Pancreas (tissue), 10 donors: ENCODE results near the gene ABCF3. TPM values are rescaled to one million over a fixed set of nuclear protein-coding genes. Genes with fewer than 3 reads are reported as not detected.

Experiments
- ATAC-seq, 4 donors: fragments of 200-7000 bp; cut with Tn5 transposase; one replicate each; pipeline versions ENCODE4 v1.8.0 to v1.9.1; 2020; ENCODE audit warnings: mild to moderate bottlenecking in 4 of 4, moderate library complexity in 4 of 4
- DNase-seq, 6 donors: peaks; one replicate each; pipeline ENCODE4 v3.0.0-alpha.2; 2020
- FAIRE-seq: peaks from 2 replicates; lab custom pipeline; 2012; peaks lifted over from hg19 to GRCh38; lab: Jason Lieb, UNC
- H3K27ac ChIP-seq, 4 donors: fragments of 200-600 bp; sonication (generic); 1 replicate in 3 of 4; 2 replicates in 1 of 4; pipeline versions ENCODE4 v1.5.0 to v1.8.0; 2020
- H3K27me3 ChIP-seq, 4 donors: fragments of 200-600 bp; one replicate each; pipeline ENCODE4 v1.8.0; 2021
- H3K36me3 ChIP-seq, 3 donors: fragments of 200-600 bp; sonication (generic) in 1 of 3; one replicate each; pipeline versions ENCODE4 v1.5.0 to v1.8.0; 2020 to 2021
- H3K4me1 ChIP-seq, 3 donors: fragments of 200-600 bp; one replicate each; pipeline ENCODE4 v1.8.0; 2021
- H3K4me3 ChIP-seq, 4 donors: fragments of 200-600 bp; sonication (generic) in 2 of 4; one replicate each; pipeline versions ENCODE4 v1.5.0 to v1.8.0; 2020 to 2021
- H3K9me3 ChIP-seq, 4 donors: fragments of 200-600 bp; one replicate each; pipeline ENCODE4 v1.8.0; 2021
- CTCF ChIP-seq, 4 donors: fragments of 200-600 bp; sonication (generic) in 3 of 4; IDR thresholded peaks; one replicate each; pipeline versions ENCODE4 v1.5.0 to v1.8.0; 2021; ENCODE audit warnings: antibody characterized with exemption in 4 of 4
- WGBS, 2 donors: extraction: QIAGEN DNeasy Blood & Tissue Kit; methylation state at CpG; one replicate each; pipeline ENCODE4 v1.1.7; 2013; 5-methylcytosine and 5-hydroxymethylcytosine counted together
- intact Hi-C, 3 donors: fragments of 100-400 bp; cut with DNase I; formaldehyde crosslinking; loops; one replicate each; pipeline versions ENCODE4 v1.11.1 to v1.14.2; 2022
- polyA plus RNA-seq, 2 donors: library from polyadenylated mRNA; stranded (reverse); fragments of 200-250 nt; gene quantifications; one replicate each; pipeline ENCODE4 v1.2.3, GENCODE V29; 2013
- total RNA-seq, 6 donors: library from RNA; stranded (reverse); fragmentation: NEBNext Ultra II Directional in 4 of 6; extraction: Animal tissue kit (Norgen Biotek cat#: 25700) in 4 of 6; gene quantifications; one replicate each; pipeline versions ENCODE4 v1.2.1 to v1.2.4, GENCODE V29; 2021 to 2023
- donor health status: healthy with polysubstance abuse.
- donor health status: DM: no; HTN: no; CAD: no; lungs with moderate emphysema.
- donor health status: DM: no; HTN: no; CAD: no.
- donor health status: control.
- donor health status: control.
- donor health status: Bipolar disorder and iron deficiency.
- donor health status: DM: yes; HTN: yes; CAD: no.
- donor health status: DM: no; HTN: no; CAD: no.
- donor health status: DM: no; HTN: no; CAD: no.
- donor health status: DM: yes; HTN: yes; CAD: no.

The ABCF3 gene
- total and polyA plus RNA-seq, 8 donors = 31.7 to 92.1 (median 42.1) TPM

- FAIRE-seq = no peak
- TF ChIP-seq CTCF (IDR thresholded peaks at IDR 0.05) = no peak
- ATAC-seq = no peak
- no peak overlapping the region for H3K4me3 ChIP-seq
- intact Hi-C loops = loop anchor here in 1 of 3 donors (10.0 kb wide), 2 partner anchors 91 to 341 kb away; no protein-coding TSS in a partner anchor
- H3K27me3 ChIP-seq = no peaks in the 10 kb centered on the region
- no peaks in the 10 kb centered on the region for H3K9me3 ChIP-seq
- no peak for DNase-seq
- H3K27ac ChIP-seq = no peak overlapping the region
- H3K36me3 ChIP-seq = no peaks in the 10 kb centered on the region
- peaks cover 0 to under 1% (median 0%) of the 10 kb centered on the region in 3 donors for H3K4me1 ChIP-seq
- 67 to 72% methylated on average over 14 of the region's 14 CpGs for WGBS, 2 donors
Observed at GRCh38 chr3:184236033-184236410, 50.0 kb downstream of the ABCF3 start.

DNA sequence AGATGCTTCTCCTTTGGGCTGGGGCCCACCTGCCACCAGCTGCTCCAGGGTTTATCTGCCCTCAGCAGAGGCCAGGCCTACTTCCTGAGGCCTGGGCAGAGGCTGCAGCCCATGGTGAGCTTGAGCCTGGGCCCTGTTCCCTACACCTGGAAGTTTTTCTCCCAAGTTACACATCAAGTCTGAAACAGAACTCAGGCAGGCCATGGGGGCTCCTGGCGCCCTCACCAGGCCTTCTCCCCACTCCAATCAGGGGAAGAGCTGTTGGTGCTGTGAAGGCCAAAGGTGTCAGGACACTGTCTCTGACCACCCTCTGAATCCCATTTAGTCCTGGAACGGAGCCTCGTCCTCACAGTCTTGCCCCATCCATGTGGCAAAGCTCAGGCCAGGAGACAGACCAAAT, 50.6 kb downstream of the ABCF3 start:
- Histone ChIP-seq H3K36me3 (no peaks in the 10 kb centered on the region), H3K27ac (no peak overlapping the region), H3K4me3 (no peak overlapping the region), H3K9me3 (no peaks in the 10 kb centered on the region), H3K4me1 (peaks cover 0 to 7% (median 0%) of the 10 kb centered on the region in 3 donors), H3K27me3 (no peaks in the 10 kb centered on the region)
- no peak for TF ChIP-seq CTCF (IDR thresholded peaks at IDR 0.05)
- no peak for DNase-seq
- no peak for FAIRE-seq
- no peak for ATAC-seq
- intact Hi-C loops = loop anchor here in 1 of 3 donors (10.0 kb wide), 2 partner anchors 92 to 342 kb away; no protein-coding TSS in a partner anchor
- 82 to 93% methylated on average over 3 of the region's 3 CpGs for WGBS, 2 donors

- no peak for DNase-seq
- no peak for FAIRE-seq
- intact Hi-C loops = loop anchor here in 1 of 3 donors (10.0 kb wide), 2 partner anchors 92 to 342 kb away; no protein-coding TSS in a partner anchor
- Histone ChIP-seq H3K9me3 (no peaks in the 10 kb centered on the region), H3K36me3 (no peaks in the 10 kb centered on the region), H3K4me1 (peaks cover 0 to 8% (median 0%) of the 10 kb centered on the region in 3 donors), H3K4me3 (no peak overlapping the region), H3K27ac (no peak overlapping the region), H3K27me3 (no peaks in the 10 kb centered on the region)
- ATAC-seq = no peak
- whole genome bisulfite sequencing, 2 donors = 80 to 85% methylated on average over 7 of the region's 7 CpGs
- no peak for TF ChIP-seq CTCF (IDR thresholded peaks at IDR 0.05)
Observed at GRCh38 chr3:184237211-184237610, 51.2 kb downstream of the ABCF3 start.

DNA sequence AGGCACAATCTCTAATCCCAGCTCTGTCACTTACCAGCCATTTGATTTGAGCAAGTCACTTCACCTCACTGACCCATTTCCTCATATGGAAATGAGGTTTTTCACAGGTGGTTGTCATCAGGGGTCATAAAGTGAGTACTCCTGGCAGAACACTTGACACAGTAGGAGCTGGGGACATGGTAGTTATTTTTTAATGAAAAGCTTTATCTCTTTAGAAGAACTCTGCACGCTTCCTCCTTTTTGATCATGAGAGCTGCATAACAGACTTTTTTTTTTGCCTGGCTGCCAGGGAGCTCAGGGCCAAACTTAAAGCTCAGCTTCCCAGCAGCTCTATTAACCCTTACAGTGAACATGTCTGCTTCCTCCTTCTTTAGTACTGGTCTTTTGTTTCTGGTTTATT, 51.8 kb downstream of the ABCF3 start:
- 39 to 55% methylated on average over 1 of the region's 1 CpG for WGBS, 2 donors
- intact Hi-C loops = loop anchor here in 1 of 3 donors (10.0 kb wide), 2 partner anchors 93 to 343 kb away; no protein-coding TSS in a partner anchor
- FAIRE-seq (no peak), DNase-seq (no peak), ATAC-seq (no peak)
- Histone ChIP-seq H3K27ac (no peak overlapping the region), H3K9me3 (no peaks in the 10 kb centered on the region), H3K4me3 (no peak overlapping the region), H3K4me1 (peaks cover 0 to 8% (median 0%) of the 10 kb centered on the region in 3 donors), H3K27me3 (no peaks in the 10 kb centered on the region), H3K36me3 (peaks cover 0 to 5% (median 0%) of the 10 kb centered on the region in 3 donors)
- no peak for TF ChIP-seq CTCF (IDR thresholded peaks at IDR 0.05)

DNA sequence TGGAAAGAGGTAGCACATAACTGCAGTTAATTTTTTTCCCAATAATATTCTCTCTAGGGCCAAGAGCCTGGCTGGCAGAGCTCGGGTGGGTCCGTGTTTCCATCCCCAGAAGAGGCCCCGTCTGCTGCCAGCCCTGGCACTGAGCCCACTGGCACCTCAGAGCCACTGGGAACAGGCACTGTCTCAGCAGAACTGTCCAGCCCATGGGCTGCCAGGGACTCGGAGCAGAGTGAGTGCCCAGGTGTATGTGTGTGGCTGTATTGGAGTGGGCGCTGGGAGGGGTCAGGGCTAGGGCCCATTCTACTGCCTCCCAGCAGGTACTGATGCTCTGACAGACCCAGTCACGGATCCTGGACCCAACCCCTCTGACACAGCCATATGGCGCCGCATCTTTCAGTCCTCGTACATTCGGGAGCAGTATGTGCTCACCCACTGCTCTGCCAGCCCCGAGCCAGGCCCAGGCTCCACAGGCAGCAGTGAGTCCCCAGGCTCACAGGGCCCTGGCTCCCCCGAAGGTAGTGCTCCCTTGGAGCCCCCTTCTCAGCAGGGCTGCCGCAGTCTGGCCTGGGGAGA, 52.3 kb downstream of the ABCF3 start:
- DNase-seq = no peak
- H3K4me1 ChIP-seq = peaks cover 0 to 8% (median 0%) of the 10 kb centered on the region in 3 donors

More for the DNA sequence above, 52.3 kb downstream of the ABCF3 start:
- ATAC-seq (no peak), FAIRE-seq (no peak)
- no peaks in the 10 kb centered on the region for H3K27me3 ChIP-seq
- no peaks in the 10 kb centered on the region for H3K9me3 ChIP-seq
- 67 to 73% methylated on average over 13 of the region's 13 CpGs for WGBS, 2 donors
- peaks cover 0 to 10% (median 5%) of the 10 kb centered on the region in 3 donors for H3K36me3 ChIP-seq
- no peak overlapping the region for H3K4me3 ChIP-seq
- TF ChIP-seq CTCF (IDR thresholded peaks at IDR 0.05) = no peak
- H3K27ac ChIP-seq = no peak overlapping the region
- intact Hi-C loops = loop anchor here in 1 of 3 donors (10.0 kb wide), 2 partner anchors 94 to 344 kb away; no protein-coding TSS in a partner anchor
